Skeletal muscle cell (primary cell): Measurements from ENCODE around the gene PGBD5.

ENCODE experiments used
- DNase-seq: peaks from one replicate; pipeline ENCODE4 v3.0.0-alpha.2; 2010; ENCODE audit warnings: low read depth
- H3K4me3 ChIP-seq: 2 replicates; pipeline ENCODE4 v1.5.1; 2011; ENCODE audit warnings: low read depth, mild to moderate bottlenecking, control low read depth, low read length, moderate library complexity

Gene PGBD5

GRCh38 chr1:230315099-230315498 is 111.0 kb downstream of the PGBD5 start:
- no peak for DNase-seq
- H3K4me3 ChIP-seq: no peak overlapping the region

- DNase-seq: no peak
- H3K4me3 ChIP-seq: no peak overlapping the region
Measured at GRCh38 chr1:230314142-230314470, 112.0 kb downstream of the PGBD5 start.

GRCh38 chr1:230313453-230314141 is 112.5 kb downstream of the PGBD5 start:
- no peak for DNase-seq
- H3K4me3 ChIP-seq: no peak overlapping the region

- no peak for DNase-seq
- no peak overlapping the region for H3K4me3 ChIP-seq
Measured at GRCh38 chr1:230312676-230313075, 113.5 kb downstream of the PGBD5 start.

- H3K4me3 ChIP-seq: no peak overlapping the region
- DNase-seq: no peak
Measured at GRCh38 chr1:230310381-230311163, 115.6 kb downstream of the PGBD5 start.

- no peak overlapping the region for H3K4me3 ChIP-seq
- no peak for DNase-seq
Measured at GRCh38 chr1:230309646-230310177, 116.4 kb downstream of the PGBD5 start.

- no peak overlapping the region for H3K4me3 ChIP-seq
Measured at GRCh38 chr1:230308821-230309220, 117.3 kb downstream of the PGBD5 start.

GRCh38 chr1:230308039-230308438 is 118.1 kb downstream of the PGBD5 start:
- peak; percentile 73 for DNase-seq
- H3K4me3 ChIP-seq: no peak overlapping the region

More at GRCh38 chr1:230308821-230309220, 117.3 kb downstream of the PGBD5 start:
- DNase-seq: no peak

GRCh38 chr1:230307213-230307612 is 118.9 kb downstream of the PGBD5 start:
- DNase-seq: no peak
- H3K4me3 ChIP-seq: no peak overlapping the region

- no peak for DNase-seq
- no peak overlapping the region for H3K4me3 ChIP-seq
Measured at GRCh38 chr1:230306169-230306568, 120.0 kb downstream of the PGBD5 start.

GRCh38 chr1:230303822-230304221 is 122.3 kb downstream of the PGBD5 start:
- H3K4me3 ChIP-seq: no peak overlapping the region
- DNase-seq: peak; percentile 32

GRCh38 chr1:230303069-230303468 is 123.1 kb downstream of the PGBD5 start:
- H3K4me3 ChIP-seq: no peak overlapping the region
- no peak for DNase-seq

- no peak overlapping the region for H3K4me3 ChIP-seq
- no peak for DNase-seq
Measured at GRCh38 chr1:230301822-230302221, 124.3 kb downstream of the PGBD5 start.

GRCh38 chr1:230301322-230301721 is 124.8 kb downstream of the PGBD5 start:
- no peak for DNase-seq
- no peak overlapping the region for H3K4me3 ChIP-seq

- no peak for DNase-seq
Measured at GRCh38 chr1:230300322-230301301, 125.5 kb downstream of the PGBD5 start.

GRCh38 chr1:230299191-230300006 is 126.7 kb downstream of the PGBD5 start:
- no peak for DNase-seq
- no peak overlapping the region for H3K4me3 ChIP-seq

More at GRCh38 chr1:230300322-230301301, 125.5 kb downstream of the PGBD5 start:
- no peak overlapping the region for H3K4me3 ChIP-seq

- DNase-seq: no peak
Measured at GRCh38 chr1:230295367-230295766, 130.8 kb downstream of the PGBD5 start.

GRCh38 chr1:230293390-230293700 is 132.8 kb downstream of the PGBD5 start:
- DNase-seq: no peak
- no peak overlapping the region for H3K4me3 ChIP-seq

More at GRCh38 chr1:230295367-230295766, 130.8 kb downstream of the PGBD5 start:
- no peak overlapping the region for H3K4me3 ChIP-seq
